ENCODE measurements around the gene ACTR3. TPM values are rescaled to one million over a fixed set of nuclear protein-coding genes. Genes with fewer than 3 reads are reported as not detected.

Gene ACTR3
- total and polyA plus RNA-seq, 2 of the 8 experiments (the other 6 are each of a cell fraction or from before 2014, with no cell fraction given) = 51.7 to 184 TPM

DNA sequence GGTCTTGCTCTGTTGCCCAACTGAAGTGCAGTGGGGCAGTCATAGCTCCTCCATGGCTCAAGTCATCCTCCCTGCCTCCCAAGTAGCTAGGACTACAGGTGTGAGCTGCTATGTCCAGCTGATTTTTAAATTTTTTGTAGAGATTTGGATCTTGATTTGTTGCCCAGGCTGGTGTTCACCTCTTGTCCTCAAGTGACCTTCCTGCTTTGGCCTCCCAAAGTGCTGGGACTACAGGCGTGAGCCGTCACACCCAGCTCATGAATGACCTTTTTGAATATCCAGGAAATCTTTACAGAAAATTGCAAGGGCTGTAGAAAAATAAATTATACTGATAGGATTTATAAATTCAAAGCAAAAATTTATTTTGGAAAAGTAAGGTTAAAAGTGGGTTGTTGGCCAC is 17.4 kb downstream of the ACTR3 start (continued):
- TF ChIP-seq SP4 (IDR thresholded peaks at IDR 0.05; ENCODE audit: low read length) (no peak), KDM5A (IDR thresholded peaks at IDR 0.05; ENCODE audit: low read length) (no peak), RBBP5 (IDR thresholded peaks at IDR 0.05; ENCODE audit: borderline replicate concordance, low read depth, low read length) (no peak), JUND (IDR thresholded peaks at IDR 0.05; ENCODE audit: low read length) (no peak), TBP (IDR thresholded peaks at IDR 0.05; ENCODE audit: low read depth, low read length) (no peak), NRF1 (IDR thresholded peaks at IDR 0.05; ENCODE audit: low read depth, low read length) (no peak)
